DND-41 (cell line): ENCODE results near the gene P4HB.

Experiments used
- ATAC-seq: fragments of 200-7000 bp; cut with Tn5 transposase; 3 replicates; pipeline ENCODE4 v1.9.1; 2021; ENCODE audit warnings: low read depth; ENCODE audit not compliant: insufficient read depth
- DNase-seq: peaks from one replicate; pipeline ENCODE4 v3.0.0-alpha.2; 2020
- H2AFZ ChIP-seq: 2 replicates; pipeline ENCODE4 v1.6.0; 2012; ENCODE audit warnings: low read depth, low read length
- H3K27ac ChIP-seq: 2 replicates; pipeline ENCODE4 v1.5.1; 2012; ENCODE audit warnings: low read length, inconsistent platforms
- H3K27me3 ChIP-seq: fragments of 200-600 bp; sonication (generic); 2 replicates; pipeline ENCODE4 v1.6.0; 2012; ENCODE audit warnings: low read length, mild to moderate bottlenecking, inconsistent platforms; ENCODE audit not compliant: insufficient read depth, poor library complexity
- H3K36me3 ChIP-seq: 2 replicates; pipeline ENCODE4 v1.5.1; 2012; ENCODE audit warnings: low read length, inconsistent platforms; ENCODE audit not compliant: insufficient read depth
- H3K4me1 ChIP-seq: 2 replicates; pipeline ENCODE4 v1.5.1; 2012; ENCODE audit warnings: mild to moderate bottlenecking, low read length; ENCODE audit not compliant: insufficient read depth
- H3K4me2 ChIP-seq: 2 replicates; pipeline ENCODE4 v1.6.0; 2012; ENCODE audit warnings: mild to moderate bottlenecking, moderate library complexity, low read length, inconsistent platforms; ENCODE audit not compliant: insufficient read depth
- H3K4me3 ChIP-seq, 2 experiments: fragments of 200-600 bp in 1 of 2; shearing (Covaris generic) in 1 of 2; 2 replicates each; pipeline ENCODE4 v1.5.1; 2012 to 2016; ENCODE audit warnings: inconsistent platforms in 2 of 2, low read length in 2 of 2, mild to moderate bottlenecking in 2 of 2, low read depth in 1 of 2, moderate library complexity in 1 of 2
- H3K79me2 ChIP-seq: 2 replicates; pipeline ENCODE4 v1.6.0; 2012; ENCODE audit warnings: low read length, inconsistent platforms; ENCODE audit not compliant: insufficient read depth
- H3K9ac ChIP-seq: 2 replicates; pipeline ENCODE4 v1.6.0; 2012; ENCODE audit warnings: low read depth, mild to moderate bottlenecking, inconsistent platforms, low read length, moderate library complexity
- H3K9me3 ChIP-seq: 2 replicates; pipeline ENCODE4 v1.5.1; 2012; ENCODE audit warnings: low read length, moderate library complexity, mild to moderate bottlenecking, inconsistent platforms; ENCODE audit not compliant: insufficient read depth, severe bottlenecking
- H4K20me1 ChIP-seq: 2 replicates; pipeline ENCODE4 v1.6.0; 2012; ENCODE audit warnings: low read length; ENCODE audit not compliant: insufficient read depth
- EZH2 ChIP-seq: IDR thresholded peaks from 3 replicates; pipeline ENCODE4 v1.6.1; 2012; ENCODE audit warnings: borderline replicate concordance, low read depth, mild to moderate bottlenecking, moderate library complexity, low read length, inconsistent platforms; ENCODE audit not compliant: severe bottlenecking
- TF ChIP-seq, protein P1 (sequence below): IDR thresholded peaks from 2 replicates; pipeline ENCODE4 v1.5.1; 2012; ENCODE audit warnings: borderline replicate concordance, low read length, moderate library complexity, mild to moderate bottlenecking; ENCODE audit not compliant: poor library complexity, severe bottlenecking; ENCODE audit errors: extremely low read depth

P4HB gene

DNA sequence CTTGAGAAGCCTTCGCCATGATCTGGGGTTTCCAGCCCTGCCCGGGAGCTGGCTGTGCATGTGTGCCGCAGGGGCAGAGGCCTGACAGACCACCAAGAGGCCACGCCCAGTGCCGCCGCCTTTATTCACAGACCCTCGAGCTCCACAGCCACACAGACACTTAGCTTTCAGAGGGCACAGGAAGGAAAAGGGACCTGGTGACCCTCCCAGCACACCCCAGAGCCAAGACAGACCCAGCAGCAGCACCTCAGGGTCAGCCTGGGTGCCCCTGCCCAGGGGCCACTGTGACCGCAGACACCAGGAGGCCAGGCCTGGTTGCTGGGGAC, 38.1 kb downstream of the P4HB start:
- Histone ChIP-seq H2AFZ (no peak overlapping the region; the same call in 1 of the 2 replicates), H3K9me3 (no peaks in the 10 kb centered on the region), H4K20me1 (peaks cover 13% of the 10 kb centered on the region), H3K27ac (peak overlapping the region; percentile 68; the same call in 1 of the 2 replicates), H3K79me2 (peaks cover 10% of the 10 kb centered on the region), H3K4me2 (peak overlapping the region; percentile 32; the same call in 1 of the 2 replicates), H3K36me3 (peaks cover 20% of the 10 kb centered on the region), H3K4me1 (peaks cover 20% of the 10 kb centered on the region), H3K4me3 (no peak overlapping the region), H3K9ac (peak overlapping the region; percentile 36), H3K27me3 (no peaks in the 10 kb centered on the region)
- DNase-seq: no peak
- no peak for ATAC-seq
- TF ChIP-seq, protein P1, sequence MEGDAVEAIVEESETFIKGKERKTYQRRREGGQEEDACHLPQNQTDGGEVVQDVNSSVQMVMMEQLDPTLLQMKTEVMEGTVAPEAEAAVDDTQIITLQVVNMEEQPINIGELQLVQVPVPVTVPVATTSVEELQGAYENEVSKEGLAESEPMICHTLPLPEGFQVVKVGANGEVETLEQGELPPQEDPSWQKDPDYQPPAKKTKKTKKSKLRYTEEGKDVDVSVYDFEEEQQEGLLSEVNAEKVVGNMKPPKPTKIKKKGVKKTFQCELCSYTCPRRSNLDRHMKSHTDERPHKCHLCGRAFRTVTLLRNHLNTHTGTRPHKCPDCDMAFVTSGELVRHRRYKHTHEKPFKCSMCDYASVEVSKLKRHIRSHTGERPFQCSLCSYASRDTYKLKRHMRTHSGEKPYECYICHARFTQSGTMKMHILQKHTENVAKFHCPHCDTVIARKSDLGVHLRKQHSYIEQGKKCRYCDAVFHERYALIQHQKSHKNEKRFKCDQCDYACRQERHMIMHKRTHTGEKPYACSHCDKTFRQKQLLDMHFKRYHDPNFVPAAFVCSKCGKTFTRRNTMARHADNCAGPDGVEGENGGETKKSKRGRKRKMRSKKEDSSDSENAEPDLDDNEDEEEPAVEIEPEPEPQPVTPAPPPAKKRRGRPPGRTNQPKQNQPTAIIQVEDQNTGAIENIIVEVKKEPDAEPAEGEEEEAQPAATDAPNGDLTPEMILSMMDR: no peak
- no peak for TF ChIP-seq EZH2

DNA sequence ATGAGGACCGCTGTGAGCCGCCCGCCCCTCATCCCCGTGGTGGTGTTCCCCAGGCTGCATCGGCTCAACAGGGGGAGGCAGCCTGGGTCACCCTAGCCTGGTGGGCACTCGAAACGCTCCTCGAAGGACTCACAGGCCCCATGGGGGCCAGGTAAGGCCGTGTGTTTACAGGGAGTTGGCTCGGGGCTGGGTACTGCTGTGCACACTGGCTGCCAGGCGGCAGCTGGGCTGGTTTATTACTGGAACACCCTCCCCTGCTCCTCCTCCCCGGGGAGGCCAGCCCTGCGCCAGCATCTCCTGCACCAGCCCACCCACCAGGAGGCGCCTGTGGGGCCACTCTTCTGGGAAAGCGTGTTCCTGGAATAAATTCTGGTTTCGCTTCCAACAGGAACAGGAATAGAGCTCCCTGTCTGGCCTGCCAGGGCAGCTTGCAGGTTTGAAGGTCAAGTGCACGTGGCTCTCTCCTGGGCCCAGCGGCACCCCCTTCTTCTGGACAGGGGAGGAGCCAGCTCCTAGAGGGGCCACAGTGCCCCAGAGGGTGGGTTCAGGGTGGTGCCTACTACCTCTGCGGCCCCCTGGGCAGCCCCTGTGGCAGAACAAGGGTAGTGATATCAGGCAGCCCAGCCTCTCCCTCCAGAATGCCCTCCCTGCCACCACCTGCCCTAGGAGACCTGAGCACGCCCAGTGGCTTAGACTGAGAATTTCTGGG, 38.6 kb downstream of the P4HB start:
- H4K20me1 ChIP-seq: peaks cover 13% of the 10 kb centered on the region
- peak overlapping the region; percentile 36 for H3K9ac ChIP-seq
- H3K27ac ChIP-seq: peak overlapping the region; percentile 68; the same call in 1 of the 2 replicates
- TF ChIP-seq, protein P1: peak; percentile 74
- no peak for TF ChIP-seq EZH2
- no peaks in the 10 kb centered on the region for H3K9me3 ChIP-seq
- peaks cover 20% of the 10 kb centered on the region for H3K36me3 ChIP-seq
- peak; percentile 87 for DNase-seq
- H3K79me2 ChIP-seq: peaks cover 10% of the 10 kb centered on the region
- ATAC-seq: peak; percentile 95
- peak overlapping the region; percentile 6; the same call in 1 of the 2 replicates for H2AFZ ChIP-seq
- H3K27me3 ChIP-seq: no peaks in the 10 kb centered on the region
- peak overlapping the region; percentile 32 for H3K4me2 ChIP-seq
- peaks cover 20% of the 10 kb centered on the region for H3K4me1 ChIP-seq
- no peak overlapping the region for H3K4me3 ChIP-seq

DNA sequence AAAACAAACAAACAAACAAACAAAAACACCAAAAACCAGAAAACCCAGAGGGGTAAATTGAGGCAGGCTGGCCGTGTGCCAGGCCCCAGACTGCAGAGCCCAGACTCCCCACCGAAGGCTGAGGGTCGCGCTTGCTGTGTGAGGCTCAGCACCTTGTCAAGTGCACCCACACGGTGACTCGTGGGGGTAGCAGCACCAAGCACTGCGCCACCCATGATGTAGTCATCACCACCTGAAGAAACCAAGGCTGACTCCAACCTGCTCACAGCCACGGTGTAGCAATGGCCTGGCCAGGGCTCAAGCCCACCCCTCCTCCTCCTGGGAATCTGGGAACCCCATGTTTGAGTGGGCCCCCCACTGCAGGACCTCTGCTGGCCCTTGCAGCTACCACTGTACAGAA, 39.2 kb downstream of the P4HB start:
- peaks cover 20% of the 10 kb centered on the region for H3K36me3 ChIP-seq
- H3K4me2 ChIP-seq: no peak overlapping the region
- peak overlapping the region; percentile 54; the same call in 1 of the 2 replicates for H3K27ac ChIP-seq
- H2AFZ ChIP-seq: no peak overlapping the region
- TF ChIP-seq, protein P1: no peak
- no peak for TF ChIP-seq EZH2
- H4K20me1 ChIP-seq: peaks cover 13% of the 10 kb centered on the region
- peaks cover 8% of the 10 kb centered on the region for H3K79me2 ChIP-seq
- DNase-seq: no peak
- no peak overlapping the region; the same call in 1 of the 2 replicates for H3K9ac ChIP-seq
- no peak for ATAC-seq
- peaks cover 20% of the 10 kb centered on the region for H3K4me1 ChIP-seq
- no peaks in the 10 kb centered on the region for H3K27me3 ChIP-seq
- H3K4me3 ChIP-seq: no peak overlapping the region
- no peaks in the 10 kb centered on the region for H3K9me3 ChIP-seq

DNA sequence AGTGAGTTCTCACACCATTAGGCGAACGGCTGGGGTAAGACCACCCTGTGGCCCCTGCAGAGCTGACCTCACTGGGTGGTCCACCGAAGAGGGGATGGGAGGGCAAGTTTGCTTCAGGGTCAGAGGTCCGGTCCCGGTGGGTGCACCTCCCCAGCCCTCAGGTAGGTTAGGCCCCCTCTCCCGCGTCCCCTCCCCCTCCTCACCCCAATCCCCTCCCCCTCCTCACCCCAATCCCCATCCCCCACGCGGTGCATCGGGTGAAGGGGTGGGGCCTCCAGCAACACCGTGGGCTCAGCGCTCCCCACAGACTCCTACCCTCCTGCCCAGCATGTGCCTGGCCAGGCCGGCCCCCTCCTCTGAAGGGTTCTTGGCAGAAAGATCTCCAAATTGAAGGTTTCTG, 40.6 kb downstream of the P4HB start:
- no peak for ATAC-seq
- Histone ChIP-seq H3K36me3 (peaks cover 20% of the 10 kb centered on the region), H3K4me3 (no peak overlapping the region), H3K79me2 (no peaks in the 10 kb centered on the region), H4K20me1 (no peaks in the 10 kb centered on the region; the same call in none of the 2 replicates), H3K4me1 (peaks cover 20% of the 10 kb centered on the region), H3K4me2 (no peak overlapping the region), H2AFZ (no peak overlapping the region), H3K27me3 (no peaks in the 10 kb centered on the region), H3K9me3 (no peaks in the 10 kb centered on the region), H3K9ac (no peak overlapping the region), H3K27ac (no peak overlapping the region)
- DNase-seq: no peak
- TF ChIP-seq EZH2: no peak
- TF ChIP-seq, protein P1: no peak
